T-helper 9 cell (primary cell): Measurements from ENCODE around the gene EDC3.
A peak's percentile ranks its signal among the peaks of the same experiment; 100 is the strongest.
"Not testable (repeated sequence)": the region's sequence is repeated elsewhere in the genome, so short reads cannot be mapped to it uniquely, and the experiment has no call there.

Experiments
- DNase-seq: peaks from one replicate; pipeline ENCODE4 v3.0.0-alpha.2; 2020

Gene EDC3

DNA sequence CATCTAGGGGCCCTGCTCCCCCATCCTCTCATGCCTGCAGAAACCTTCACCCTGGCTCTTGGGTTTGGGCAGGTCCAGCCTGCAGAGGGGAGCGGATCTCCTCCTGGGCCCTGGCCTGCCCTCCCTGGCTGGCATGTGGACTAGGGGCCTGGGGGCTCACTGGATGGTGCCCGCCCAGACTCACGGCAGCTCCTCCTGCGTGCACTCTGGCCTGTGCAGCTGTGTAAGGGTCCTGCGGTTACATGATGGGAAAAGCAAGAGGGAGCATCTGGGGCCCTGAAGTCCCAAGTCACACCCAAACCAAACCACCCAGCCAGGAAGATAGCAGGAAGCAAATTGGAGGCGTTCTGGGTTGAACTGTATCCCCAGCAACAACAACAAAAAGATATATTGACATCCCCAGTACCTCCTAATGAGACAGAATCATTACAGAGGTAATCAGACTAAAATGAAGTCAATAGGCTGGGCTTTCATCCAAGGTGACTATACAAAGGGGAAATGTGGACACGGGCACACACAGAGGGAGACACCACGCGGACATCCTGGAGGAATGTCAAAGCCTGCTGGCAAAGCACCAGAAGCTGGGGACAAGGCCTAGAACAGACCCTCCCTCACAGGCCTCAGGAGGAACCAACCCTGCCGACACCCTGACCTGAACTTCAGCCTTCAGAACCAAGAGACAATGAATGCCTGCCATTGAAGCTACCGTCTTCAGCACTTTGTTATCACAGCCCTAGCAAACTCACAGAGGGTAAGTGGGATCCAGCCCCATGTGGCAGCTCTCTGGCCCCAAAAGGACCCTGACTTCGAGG lies 90.6 kb downstream of the EDC3 start:
- no peak for DNase-seq

DNA sequence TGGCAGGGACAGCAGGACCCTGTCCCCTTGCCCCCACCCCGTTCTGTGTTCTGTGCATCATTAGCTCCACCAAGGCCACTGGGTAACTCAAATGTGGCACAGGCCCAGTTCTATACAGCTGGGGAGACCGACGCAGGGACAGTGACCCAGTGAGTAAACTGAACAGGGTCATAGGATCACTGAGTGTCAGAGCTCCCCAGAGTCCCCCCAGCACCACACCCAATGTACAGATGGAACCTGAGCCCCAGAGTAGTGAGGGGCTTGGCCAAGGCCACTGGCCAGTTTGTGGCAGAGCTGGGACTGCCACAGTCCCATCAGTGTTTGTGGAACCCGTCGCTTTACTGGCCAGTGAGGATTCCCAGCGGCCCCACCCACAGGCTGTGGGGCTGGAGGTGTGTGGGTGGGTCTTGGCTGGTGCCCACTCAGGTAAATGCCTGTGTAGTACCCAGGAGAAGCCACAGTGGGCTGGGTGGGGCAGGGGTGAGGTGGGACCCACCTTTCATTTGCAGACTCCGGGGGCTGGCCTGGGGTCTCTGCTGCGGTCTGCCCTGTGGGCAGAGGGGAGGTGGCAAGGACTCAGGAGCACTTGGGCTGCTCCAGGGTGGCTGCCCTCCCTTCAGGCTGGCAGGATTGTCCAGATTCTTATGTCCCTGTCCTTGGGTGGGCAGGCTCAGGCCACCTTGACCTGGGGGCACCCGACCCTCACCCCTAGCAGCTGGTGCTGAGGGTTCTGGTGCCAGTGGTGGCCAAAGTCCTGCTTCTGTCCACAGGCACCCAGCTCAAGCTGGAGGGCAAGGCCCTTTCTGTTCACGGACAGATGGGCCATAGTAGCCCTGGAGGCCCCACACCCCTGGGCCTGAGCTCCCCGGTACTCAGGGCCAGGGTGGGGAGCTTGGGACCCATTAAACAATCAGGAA lies 91.8 kb downstream of the EDC3 start:
- DNase-seq: no peak

DNA sequence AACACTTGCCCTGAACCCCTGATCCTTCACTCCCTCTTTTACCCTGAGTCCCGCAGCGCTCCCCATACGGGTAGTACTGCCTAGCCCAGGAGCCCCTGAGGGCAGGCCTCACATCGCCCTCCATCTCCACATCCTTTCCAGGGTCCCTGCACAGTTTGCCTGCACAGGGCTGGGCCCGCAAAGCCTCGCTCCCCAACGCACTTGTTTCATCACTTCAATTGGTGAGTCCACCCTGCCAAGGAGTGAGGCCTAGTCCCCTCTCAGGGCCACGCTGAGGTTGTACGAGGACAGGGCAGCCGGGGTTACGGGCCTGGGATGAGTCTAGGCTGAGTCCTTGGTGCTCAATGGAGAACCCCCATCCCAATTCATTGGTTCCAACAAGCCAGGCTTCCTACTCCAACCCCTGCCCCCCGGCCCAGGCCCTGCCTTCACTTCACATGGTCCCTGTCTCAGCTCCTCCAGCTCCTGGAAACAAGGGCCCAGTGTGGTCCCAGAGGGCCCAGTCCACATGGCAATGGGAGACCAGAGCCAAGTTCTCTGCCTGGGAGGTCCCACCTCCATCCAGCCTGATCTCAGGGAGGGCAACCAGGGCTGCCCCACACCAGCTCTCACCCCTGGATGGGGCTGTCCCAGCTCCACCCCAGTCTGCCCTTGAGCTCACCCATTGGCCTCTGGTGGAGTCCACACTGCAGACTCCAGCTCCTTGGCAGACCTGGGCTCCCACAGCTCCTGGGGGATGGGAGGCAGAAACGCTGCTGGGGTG lies 92.6 kb downstream of the EDC3 start:
- DNase-seq: no peak

DNA sequence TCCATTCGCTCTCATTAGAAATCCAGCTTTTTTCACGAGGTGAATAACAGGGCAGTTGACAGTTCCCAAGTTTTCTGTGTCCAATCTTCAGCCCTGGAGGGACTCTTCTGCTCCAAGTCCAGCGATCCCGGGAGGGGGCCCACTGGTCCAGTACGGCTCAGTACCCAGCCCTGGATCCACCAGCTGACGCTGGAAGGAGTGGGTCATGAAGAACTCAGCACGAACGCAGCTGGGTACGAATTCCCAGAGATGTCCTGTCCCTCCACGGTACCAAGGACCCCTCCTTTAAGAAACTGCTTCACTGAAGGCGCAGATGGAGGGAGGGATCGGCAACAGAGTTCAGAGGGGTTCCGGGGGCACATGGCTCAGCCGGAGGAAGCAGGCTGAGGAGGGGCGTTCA lies 96.7 kb downstream of the EDC3 start:
- DNase-seq: no peak

DNA sequence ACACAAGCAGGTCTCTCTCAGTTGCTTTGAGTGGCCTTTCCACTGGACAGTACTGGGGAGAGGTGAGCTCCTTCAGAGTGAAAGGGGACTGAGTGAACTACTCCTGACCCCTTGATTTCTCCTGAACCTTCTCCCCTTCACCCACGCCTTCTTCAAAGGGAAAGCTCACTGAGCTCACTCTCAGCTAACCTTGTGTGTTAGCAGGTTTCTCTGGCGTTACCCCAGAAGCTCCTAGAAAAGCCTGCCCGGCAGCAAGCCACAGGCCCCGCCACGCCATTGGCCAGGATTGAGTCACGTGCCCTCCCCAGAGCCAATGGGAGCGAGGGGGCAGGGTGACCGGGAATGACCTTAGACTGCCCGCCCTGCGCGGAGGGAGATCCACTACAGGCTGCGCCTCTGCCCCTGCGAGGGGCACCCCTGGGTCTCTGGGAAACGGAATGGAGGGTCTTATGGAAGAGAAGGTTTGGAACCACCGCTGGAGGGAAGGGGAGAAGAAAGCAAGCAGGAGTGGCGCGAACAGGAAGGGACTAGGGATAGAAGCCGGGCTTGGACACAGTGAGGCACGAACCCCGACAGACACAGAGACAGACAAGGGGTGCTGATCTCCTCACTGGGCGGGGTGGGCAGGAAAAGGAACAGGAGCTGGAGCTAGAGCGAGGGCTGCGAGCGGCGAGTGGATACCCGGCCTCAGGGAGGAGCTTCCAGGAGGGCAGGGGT lies 97.5 kb downstream of the EDC3 start:
- DNase-seq: peak; percentile 83

DNA sequence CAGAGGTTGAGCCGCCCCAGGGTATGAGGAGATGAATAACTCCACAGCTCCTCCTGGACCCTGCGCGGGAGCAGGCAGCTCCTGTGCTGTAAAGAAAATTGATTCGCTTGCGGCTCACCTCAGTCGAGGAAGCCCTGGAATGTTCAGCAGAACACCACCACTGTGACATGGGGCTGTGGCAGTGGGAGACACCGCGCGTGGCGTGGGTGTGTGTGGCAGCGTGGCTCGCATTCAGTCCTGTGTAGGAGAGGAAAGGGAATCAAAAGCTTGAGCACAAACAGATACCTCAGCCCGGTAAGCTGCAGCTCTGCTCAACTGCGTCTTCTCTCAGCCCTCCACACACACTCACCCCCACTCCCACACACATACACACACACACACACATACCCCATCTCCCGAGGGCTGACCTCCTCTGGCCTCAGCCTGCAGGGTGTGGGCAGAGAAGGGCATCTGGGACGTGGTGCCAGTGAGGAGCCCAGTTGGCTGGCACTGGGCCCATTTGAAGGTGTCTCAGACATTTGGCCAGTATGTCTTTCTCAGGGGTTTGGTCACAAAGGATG lies 98.6 kb downstream of the EDC3 start:
- DNase-seq: not testable (repeated sequence)

DNA sequence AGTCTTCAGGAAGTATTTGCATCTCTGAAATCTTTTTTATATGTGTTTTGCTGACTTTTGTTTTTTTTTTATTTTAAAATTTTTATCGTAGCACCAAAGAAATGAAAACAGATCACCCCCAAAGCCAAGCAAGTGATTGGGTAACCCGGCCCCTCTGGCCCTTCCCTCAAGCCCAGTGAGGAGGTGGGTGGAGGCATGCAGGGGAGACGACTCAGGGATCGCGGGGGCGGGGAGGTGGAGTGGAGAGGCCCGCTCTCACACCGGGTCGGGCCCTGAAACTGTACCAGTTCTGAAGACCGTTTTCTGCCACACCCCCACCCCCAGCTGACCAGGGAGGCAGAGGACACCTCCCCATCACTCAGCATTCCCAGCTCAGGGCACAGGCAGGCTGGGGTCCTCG lies 99.1 kb downstream of the EDC3 start:
- DNase-seq: not testable (repeated sequence)

DNA sequence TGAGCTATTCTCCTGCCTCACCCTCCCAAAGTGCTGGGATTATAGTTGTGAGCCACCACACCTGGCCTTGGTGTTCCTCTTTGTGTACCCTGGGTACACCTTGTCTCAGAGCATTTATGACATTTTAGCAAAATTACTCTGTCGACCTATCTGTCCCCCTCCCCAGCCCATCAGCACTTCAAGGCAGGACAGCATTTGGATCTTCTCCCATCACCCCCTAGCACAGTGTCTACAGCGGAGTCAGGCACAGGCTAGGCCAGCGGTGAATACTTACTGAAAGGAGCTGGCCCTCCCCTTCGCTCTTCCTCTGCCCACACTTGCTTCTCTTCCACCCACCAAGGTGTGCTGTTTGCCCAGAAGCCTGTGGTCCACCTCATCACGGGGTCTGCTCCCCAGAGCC lies 100.6 kb downstream of the EDC3 start:
- no peak for DNase-seq

DNA sequence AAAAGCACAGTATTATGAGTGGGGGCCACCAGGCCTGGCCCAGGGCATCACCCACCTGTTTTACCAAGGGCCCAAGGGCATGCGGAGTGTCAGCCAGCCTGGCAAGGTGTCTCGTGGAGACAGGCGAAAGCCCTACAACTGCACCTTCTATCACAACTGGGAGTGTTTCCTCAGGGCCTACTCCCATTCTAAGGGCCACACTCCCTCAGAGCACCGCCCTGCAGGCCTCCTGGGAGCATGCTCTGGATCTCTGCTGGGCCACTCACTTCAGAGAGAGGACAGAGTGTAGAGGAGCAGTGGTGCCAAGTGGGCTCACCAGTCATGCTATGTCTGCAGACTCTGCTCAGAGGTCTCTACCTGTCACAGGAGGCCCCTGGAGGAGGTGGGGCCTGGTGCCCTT lies 101.4 kb downstream of the EDC3 start:
- DNase-seq: no peak

DNA sequence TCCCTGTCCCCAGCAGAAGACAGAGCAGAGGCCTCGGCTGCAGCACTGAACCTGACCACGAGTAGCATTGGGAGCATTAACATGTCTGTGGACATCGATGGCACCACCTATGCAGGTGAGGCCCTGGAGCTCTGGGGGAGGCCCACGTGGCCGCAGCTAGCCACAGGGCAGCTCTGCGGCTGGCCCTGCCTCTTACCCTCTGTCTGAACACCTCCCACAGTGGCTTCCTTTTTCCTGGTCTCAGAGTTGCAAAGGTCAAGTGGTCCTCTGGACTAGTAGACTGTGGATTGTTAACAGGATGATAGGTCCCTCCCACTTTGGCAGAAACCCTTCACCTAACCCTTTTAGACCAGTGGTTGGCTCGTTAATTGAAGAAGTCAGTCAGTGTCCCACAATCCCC lies 102.7 kb downstream of the EDC3 start:
- DNase-seq: no peak

DNA sequence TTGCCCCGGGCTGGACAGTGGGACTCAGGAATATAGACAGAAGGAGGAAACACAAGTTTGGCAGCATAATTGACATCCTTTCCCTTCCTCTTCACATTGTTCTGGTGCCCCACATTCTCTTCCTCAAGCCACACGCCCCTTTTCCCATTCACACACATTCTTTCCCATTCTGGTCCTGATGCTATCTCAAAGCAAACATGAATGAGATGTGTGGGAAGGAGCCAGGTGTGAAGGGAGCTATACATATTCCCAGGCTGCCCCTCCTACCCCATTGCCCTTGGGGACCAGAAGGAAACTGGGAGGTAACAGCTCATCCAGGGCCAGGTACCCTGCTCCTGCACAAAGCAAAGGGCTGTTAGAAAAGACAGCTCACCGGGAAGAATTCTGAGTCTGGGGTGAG lies 103.6 kb downstream of the EDC3 start:
- DNase-seq: no peak

DNA sequence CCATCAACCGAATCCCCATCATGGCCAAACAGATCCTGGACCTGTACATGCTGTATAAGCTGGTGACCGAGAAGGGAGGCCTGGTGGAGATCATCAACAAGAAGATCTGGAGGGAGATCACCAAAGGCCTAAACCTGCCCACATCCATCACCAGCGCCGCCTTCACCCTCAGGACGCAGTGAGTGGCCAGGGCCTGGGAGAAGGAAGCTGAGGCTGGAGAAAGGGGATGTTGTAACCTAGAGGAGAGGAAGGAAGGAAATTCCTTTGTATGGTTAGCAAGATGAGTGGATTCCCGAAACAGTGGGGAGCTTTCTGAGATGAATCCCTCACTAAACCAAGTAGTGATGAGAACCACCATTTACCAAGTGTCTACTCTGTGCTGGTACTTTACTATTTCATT lies 106.0 kb downstream of the EDC3 start:
- no peak for DNase-seq

DNA sequence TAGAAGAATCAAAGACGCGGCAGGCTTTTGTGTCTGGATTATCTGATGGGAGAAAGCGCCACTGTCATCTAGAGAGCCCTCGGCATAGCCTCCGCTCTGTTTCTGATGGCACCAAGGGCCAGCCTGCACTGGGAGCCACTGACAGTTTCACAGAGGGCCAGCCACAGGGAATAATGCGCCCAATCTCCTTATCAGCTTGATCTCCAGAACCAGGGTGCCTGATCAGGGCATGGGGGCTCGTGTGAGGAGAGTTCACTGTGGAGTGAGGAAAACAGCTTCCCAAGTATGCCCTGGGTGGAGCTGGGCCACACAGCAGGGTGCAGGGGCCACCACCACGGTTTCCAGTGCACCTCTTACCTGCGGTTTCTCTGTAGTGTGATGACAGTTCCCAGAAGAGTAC lies 110.0 kb downstream of the EDC3 start:
- no peak for DNase-seq

DNA sequence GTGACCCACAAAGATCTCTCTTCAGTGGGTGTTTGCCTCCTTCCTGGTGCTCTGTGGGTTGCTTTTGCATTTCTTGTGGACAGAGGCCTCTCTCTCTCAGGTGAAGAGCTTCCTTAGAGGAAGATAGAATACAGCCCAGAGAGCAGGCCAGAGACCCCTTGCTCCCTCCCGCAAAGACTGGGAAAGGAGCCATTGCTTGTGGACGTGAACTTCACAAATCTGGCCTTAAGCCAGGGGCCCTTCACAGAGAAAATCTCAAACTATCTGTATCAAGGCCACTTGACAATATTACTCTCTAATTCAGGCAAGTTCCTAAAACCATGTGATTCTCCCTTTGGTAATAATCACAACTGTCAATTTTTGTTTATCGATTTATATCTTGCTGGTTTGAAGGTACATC lies 110.6 kb downstream of the EDC3 start:
- no peak for DNase-seq

DNA sequence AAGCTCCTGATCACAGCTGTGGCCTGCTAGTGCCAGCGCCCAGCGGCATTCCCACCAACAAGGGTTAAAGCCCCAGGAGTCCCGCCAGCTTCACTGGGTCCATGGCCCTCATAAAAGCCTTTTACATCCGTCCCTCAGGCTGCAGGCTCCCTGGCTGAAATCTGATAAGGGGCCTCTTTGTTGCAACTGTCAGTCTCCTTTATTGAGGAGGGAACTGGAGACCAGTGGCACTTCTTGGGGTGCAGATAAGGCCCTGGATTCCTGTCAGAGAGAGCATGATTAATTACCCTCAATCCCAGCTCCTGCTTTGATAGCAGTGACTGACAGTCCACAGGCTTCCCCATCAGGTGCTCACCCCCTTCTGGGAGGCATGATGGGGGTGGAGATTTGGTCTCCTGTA lies 111.0 kb downstream of the EDC3 start:
- DNase-seq: no peak

DNA sequence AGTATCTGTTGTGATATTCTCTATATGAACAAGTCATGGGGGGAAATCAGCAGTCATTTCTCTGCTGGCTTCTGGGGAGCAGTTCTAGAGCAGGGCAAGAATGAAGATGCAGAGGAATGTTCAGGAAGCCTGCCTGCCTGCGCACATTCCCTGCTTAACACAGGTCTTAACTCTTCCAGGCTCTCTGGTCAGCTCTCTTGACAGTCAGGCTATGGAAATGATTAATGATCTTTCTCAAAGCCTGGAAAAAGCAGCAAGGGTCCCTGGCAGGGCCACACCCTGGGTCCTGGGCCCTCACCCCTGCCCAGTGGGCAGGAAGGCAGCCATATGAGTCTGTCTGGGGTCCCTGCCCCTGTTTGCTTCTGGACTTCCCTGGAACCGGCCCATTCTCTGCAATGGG lies 111.6 kb downstream of the EDC3 start:
- DNase-seq: no peak
